Measurements from ENCODE around the gene PTPRK. TPM values are rescaled to one million over a fixed set of nuclear protein-coding genes. Genes with fewer than 3 reads are reported as not detected.

Gene PTPRK
- total and polyA plus RNA-seq, 2 of the 13 experiments (the other 11 are each of a cell fraction or from before 2014, with no cell fraction given) = 43.6 to 98.3 TPM

DNA sequence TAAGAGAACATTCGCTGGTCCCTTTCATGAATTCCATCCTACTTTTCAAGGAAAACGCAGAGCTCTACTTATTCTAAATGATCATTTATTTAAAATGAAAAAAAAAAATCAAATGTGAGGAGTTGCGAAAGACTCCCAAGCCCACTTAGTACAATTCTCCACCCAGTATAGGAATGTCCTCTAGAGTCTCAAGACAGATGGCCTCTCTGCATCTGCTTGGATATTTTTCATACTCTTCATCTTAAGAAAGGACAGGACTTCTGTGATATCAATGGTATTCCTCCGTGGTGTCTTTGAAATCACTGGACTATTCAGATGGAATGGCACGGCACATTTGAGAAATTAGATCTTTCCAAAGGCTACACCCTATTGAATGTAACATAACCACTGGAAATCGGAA is 107.1 kb downstream of the PTPRK start:
- H2AFZ ChIP-seq (ENCODE audit: low read length) = no peak overlapping the region
- intact Hi-C loops (cut with micrococcal nuclease; ENCODE audit: unreplicated experiment) = no loop called here
- FAIRE-seq (no peak), ATAC-seq (no peak), DNase-seq (ENCODE audit: low spot score) (no peak)
- H3K4me3 ChIP-seq (replicated peaks in 1 of 3; ENCODE audit: insufficient read depth in 1 of 3, low read depth in 2 of 3, low read length in 3 of 3) = no peak overlapping the region
- H4K20me1 ChIP-seq (ENCODE audit: insufficient read depth, low read length) = 0 out of 2 replicates have a peak, but pooled peaks cover 4% of the 10 kb centered on the region
- no peak overlapping the region for H3K4me2 ChIP-seq (ENCODE audit: low read depth, low read length)
- no peak overlapping the region for H3K9ac ChIP-seq (ENCODE audit: insufficient read depth, low read depth, low read length)
- ChIA-PET POLR2A (no interaction called here), CTCF (ENCODE audit: low intra/inter-chr PET ratio, low total read pairs) (no interaction called here)
- no TSS peak for BruUV-seq (replicated peaks)
- WGBS (ENCODE audit: low lambda C conversion rate) = 98% methylated on average over 6 of the region's 6 CpGs
- peaks cover 9% of the 10 kb centered on the region for H3K4me1 ChIP-seq (ENCODE audit: insufficient read depth, low read length)
- H3K27ac ChIP-seq (ENCODE audit: extremely low read length, insufficient read depth, low read length) = no peak overlapping the region
- H3K79me2 ChIP-seq (ENCODE audit: insufficient read depth, low read length) = peaks cover 64% of the 10 kb centered on the region
- TF ChIP-seq CEBPB (IDR thresholded peaks at IDR 0.05; ENCODE audit: borderline replicate concordance, low read depth, low read length) = peak; percentile 18; the same call in 1 of the 2 replicates
- no peak for TF ChIP-seq ZNF562 (CRISPR knock-in tag; IDR thresholded peaks at IDR 0.05; ENCODE audit: borderline replicate concordance)
- no peak for TF ChIP-seq ZNF383 (CRISPR knock-in tag; IDR thresholded peaks at IDR 0.05; ENCODE audit: borderline replicate concordance)
- no peak for TF ChIP-seq ZNF839 (CRISPR knock-in tag; IDR thresholded peaks at IDR 0.05; ENCODE audit: borderline replicate concordance)
- TF ChIP-seq SP4 (CRISPR knock-in tag; IDR thresholded peaks at IDR 0.05) = no peak
- no peak for TF ChIP-seq NFE2L1 (CRISPR knock-in tag; IDR thresholded peaks at IDR 0.05; ENCODE audit: borderline replicate concordance)
- H3K36me3 ChIP-seq (replicated peaks in 1 of 2; ENCODE audit: control insufficient read depth in 1 of 2, insufficient read depth in 2 of 2, low read length in 2 of 2) = peaks cover 0 to 1% of the 10 kb centered on the region in 2 experiments; a peak in 3 of 5 replicates
- H3K27me3 ChIP-seq (ENCODE audit: control insufficient read depth in 1 of 2, insufficient read depth in 2 of 2, low read length in 2 of 2) = no peaks in the 10 kb centered on the region
- no peaks in the 10 kb centered on the region for H3K9me3 ChIP-seq (ENCODE audit: low read length)
- in situ Hi-C loops (cut with HindIII; ENCODE audit: extremely low pct_ligation_motif_present, low pct_unique_long_range_greater_than_20kb) = no loop called here

DNA sequence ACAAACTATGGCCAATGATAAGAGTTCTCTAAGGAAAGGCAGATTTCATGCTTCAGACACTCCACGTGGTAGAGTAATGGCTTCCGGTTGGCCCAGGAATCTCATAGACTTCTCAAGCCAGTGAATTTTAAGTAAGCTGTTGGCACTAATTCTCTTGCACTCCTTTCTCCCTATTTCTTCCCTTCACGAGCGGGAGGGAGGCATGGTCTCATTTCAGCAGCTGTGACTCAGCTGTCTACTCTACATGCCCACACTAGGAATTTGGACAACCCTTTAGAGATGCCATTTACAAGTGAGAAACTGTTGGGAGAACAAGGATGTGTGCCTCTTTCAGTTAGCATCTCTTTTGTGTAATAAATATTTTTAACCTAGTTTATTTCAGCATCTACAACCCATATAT is 107.7 kb downstream of the PTPRK start:
- in situ Hi-C loops (cut with HindIII; ENCODE audit: extremely low pct_ligation_motif_present, low pct_unique_long_range_greater_than_20kb) (no loop called here), intact Hi-C loops (cut with micrococcal nuclease; ENCODE audit: unreplicated experiment) (no loop called here)
- peaks cover 59% of the 10 kb centered on the region for H3K79me2 ChIP-seq (ENCODE audit: insufficient read depth, low read length)
- 0 out of 2 replicates have a peak, but pooled peaks cover 4% of the 10 kb centered on the region for H4K20me1 ChIP-seq (ENCODE audit: insufficient read depth, low read length)
- H3K4me2 ChIP-seq (ENCODE audit: low read depth, low read length) = no peak overlapping the region
- ChIA-PET POLR2A (no interaction called here), CTCF (ENCODE audit: low intra/inter-chr PET ratio, low total read pairs) (no interaction called here)
- WGBS (ENCODE audit: low lambda C conversion rate) = 97% methylated on average over 4 of the region's 4 CpGs
- no peak overlapping the region for H3K9ac ChIP-seq (ENCODE audit: insufficient read depth, low read depth, low read length)
- no peak for ATAC-seq
- no peak overlapping the region for H2AFZ ChIP-seq (ENCODE audit: low read length)
- no peaks in the 10 kb centered on the region for H3K27me3 ChIP-seq (ENCODE audit: control insufficient read depth in 1 of 2, insufficient read depth in 2 of 2, low read length in 2 of 2)
- DNase-seq (ENCODE audit: low spot score) = no peak
- no peak for FAIRE-seq
- no peaks in the 10 kb centered on the region for H3K9me3 ChIP-seq (ENCODE audit: low read length)
- peaks cover 9% of the 10 kb centered on the region for H3K4me1 ChIP-seq (ENCODE audit: insufficient read depth, low read length)
- no TSS peak for BruUV-seq (replicated peaks)
- H3K27ac ChIP-seq (ENCODE audit: extremely low read length, insufficient read depth, low read length) = no peak overlapping the region
- no peaks in the 10 kb centered on the region; a peak in 2 of 5 replicates for H3K36me3 ChIP-seq (replicated peaks in 1 of 2; ENCODE audit: control insufficient read depth in 1 of 2, insufficient read depth in 2 of 2, low read length in 2 of 2)
- H3K4me3 ChIP-seq (replicated peaks in 1 of 3; ENCODE audit: insufficient read depth in 1 of 3, low read depth in 2 of 3, low read length in 3 of 3) = no peak overlapping the region
- TF ChIP-seq ZFYVE20 (CRISPR knock-in tag; IDR thresholded peaks at IDR 0.05; ENCODE audit: borderline replicate concordance, low read depth) (no peak), YY1 (IDR thresholded peaks at IDR 0.05; ENCODE audit: insufficient read depth, insufficient replicate concordance, low read depth, low read length) (no peak), TGIF2 (CRISPR knock-in tag; IDR thresholded peaks at IDR 0.05) (no peak), SMAD9 (CRISPR knock-in tag; IDR thresholded peaks at IDR 0.05) (no peak), PAF1 (CRISPR knock-in tag; IDR thresholded peaks at IDR 0.05) (no peak), TRIM24 (CRISPR knock-in tag; IDR thresholded peaks at IDR 0.05) (no peak), AHR (CRISPR knock-in tag; IDR thresholded peaks at IDR 0.05) (no peak)
- TF ChIP-seq, protein P1, sequence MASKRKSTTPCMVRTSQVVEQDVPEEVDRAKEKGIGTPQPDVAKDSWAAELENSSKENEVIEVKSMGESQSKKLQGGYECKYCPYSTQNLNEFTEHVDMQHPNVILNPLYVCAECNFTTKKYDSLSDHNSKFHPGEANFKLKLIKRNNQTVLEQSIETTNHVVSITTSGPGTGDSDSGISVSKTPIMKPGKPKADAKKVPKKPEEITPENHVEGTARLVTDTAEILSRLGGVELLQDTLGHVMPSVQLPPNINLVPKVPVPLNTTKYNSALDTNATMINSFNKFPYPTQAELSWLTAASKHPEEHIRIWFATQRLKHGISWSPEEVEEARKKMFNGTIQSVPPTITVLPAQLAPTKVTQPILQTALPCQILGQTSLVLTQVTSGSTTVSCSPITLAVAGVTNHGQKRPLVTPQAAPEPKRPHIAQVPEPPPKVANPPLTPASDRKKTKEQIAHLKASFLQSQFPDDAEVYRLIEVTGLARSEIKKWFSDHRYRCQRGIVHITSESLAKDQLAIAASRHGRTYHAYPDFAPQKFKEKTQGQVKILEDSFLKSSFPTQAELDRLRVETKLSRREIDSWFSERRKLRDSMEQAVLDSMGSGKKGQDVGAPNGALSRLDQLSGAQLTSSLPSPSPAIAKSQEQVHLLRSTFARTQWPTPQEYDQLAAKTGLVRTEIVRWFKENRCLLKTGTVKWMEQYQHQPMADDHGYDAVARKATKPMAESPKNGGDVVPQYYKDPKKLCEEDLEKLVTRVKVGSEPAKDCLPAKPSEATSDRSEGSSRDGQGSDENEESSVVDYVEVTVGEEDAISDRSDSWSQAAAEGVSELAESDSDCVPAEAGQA (IDR thresholded peaks at IDR 0.05; ENCODE audit: low read depth) = no peak
- TF ChIP-seq, protein P1 (CRISPR knock-in tag; IDR thresholded peaks at IDR 0.05; ENCODE audit: borderline replicate concordance) = no peak

All from HepG2 (cell line).